ENCODE measurements around the gene NR2C2. TPM values are rescaled to one million over a fixed set of nuclear protein-coding genes. Genes with fewer than 3 reads are reported as not detected.
A peak's percentile ranks its signal among the peaks of the same experiment; 100 is the strongest.

Gene NR2C2
- total and polyA plus RNA-seq, 12 donors: 6.4 to 42.2 (median 26.6) TPM

DNA sequence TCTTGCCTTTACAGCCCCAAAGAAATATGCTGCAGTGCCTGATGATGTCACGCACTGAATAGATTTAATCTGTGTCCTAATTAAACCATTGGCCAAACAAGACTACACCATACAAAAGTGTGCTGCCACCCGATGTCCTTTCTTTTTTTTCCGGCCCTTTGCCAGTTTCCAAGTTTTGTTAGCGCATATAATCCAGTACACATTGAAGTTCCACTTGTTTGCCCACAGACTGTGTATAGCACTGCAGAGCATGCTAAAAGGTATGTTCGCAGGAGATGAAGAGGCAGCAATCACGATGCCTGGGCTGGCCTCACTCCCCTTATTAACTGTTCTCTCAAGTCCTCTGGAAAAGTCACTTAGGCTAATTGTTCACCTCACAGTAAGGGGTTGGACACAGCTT lies 90.9 kb downstream of the NR2C2 start:
- TF ChIP-seq, protein P1, sequence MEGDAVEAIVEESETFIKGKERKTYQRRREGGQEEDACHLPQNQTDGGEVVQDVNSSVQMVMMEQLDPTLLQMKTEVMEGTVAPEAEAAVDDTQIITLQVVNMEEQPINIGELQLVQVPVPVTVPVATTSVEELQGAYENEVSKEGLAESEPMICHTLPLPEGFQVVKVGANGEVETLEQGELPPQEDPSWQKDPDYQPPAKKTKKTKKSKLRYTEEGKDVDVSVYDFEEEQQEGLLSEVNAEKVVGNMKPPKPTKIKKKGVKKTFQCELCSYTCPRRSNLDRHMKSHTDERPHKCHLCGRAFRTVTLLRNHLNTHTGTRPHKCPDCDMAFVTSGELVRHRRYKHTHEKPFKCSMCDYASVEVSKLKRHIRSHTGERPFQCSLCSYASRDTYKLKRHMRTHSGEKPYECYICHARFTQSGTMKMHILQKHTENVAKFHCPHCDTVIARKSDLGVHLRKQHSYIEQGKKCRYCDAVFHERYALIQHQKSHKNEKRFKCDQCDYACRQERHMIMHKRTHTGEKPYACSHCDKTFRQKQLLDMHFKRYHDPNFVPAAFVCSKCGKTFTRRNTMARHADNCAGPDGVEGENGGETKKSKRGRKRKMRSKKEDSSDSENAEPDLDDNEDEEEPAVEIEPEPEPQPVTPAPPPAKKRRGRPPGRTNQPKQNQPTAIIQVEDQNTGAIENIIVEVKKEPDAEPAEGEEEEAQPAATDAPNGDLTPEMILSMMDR (IDR thresholded peaks at IDR 0.05): no peak
- TF ChIP-seq POLR2A (IDR thresholded peaks at IDR 0.05): no peak
- intact Hi-C loops (cut with DNase I): no loop called here
- peaks cover 4 to 16% of the 10 kb centered on the region in 2 donors for H3K4me1 ChIP-seq (replicated peaks in 1 of 2)
- 93 to 97% (median 94%) methylated on average over 6 of the region's 6 CpGs for WGBS, 4 donors
- peak in 1 of 7 donors; percentile 35 for DNase-seq
- no peak overlapping the region for H3K4me3 ChIP-seq
- H3K27me3 ChIP-seq: no peaks in the 10 kb centered on the region
- H3K36me3 ChIP-seq (replicated peaks in 1 of 2): peaks cover 0 to 85% of the 10 kb centered on the region in 2 donors
- no peak overlapping the region for H3K27ac ChIP-seq
- H3K9me3 ChIP-seq (replicated peaks in 1 of 3): no peaks in the 10 kb centered on the region

DNA sequence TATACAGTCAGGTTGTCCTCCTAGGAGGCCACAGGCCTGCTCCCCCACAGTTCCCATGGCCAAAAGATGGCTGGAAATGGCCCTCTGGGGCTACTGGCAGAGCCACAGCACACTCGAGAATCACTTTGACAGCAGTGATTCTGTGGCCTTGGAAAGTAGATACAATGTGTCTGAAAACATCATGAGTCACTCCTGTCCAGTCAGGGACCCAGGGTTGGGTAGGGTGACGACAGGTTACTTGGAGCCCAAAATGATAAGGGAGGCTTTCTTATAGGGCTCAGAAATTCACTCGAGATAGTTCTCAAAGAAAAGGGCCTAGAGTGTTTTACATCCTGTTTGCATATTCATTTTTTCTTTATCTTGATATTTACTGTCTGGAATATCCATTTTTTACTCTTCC lies 93.5 kb downstream of the NR2C2 start:
- H3K9me3 ChIP-seq (replicated peaks in 1 of 3): no peaks in the 10 kb centered on the region
- intact Hi-C loops (cut with DNase I): no loop called here
- H3K4me3 ChIP-seq: no peak overlapping the region
- TF ChIP-seq, protein P1 (IDR thresholded peaks at IDR 0.05): no peak
- no peak for TF ChIP-seq POLR2A (IDR thresholded peaks at IDR 0.05)
- H3K4me1 ChIP-seq (replicated peaks in 1 of 2): peaks cover 4 to 16% of the 10 kb centered on the region in 2 donors
- 40 to 51% (median 45%) methylated on average over 2 to 3 of the region's 3 CpGs for WGBS, 4 donors
- H3K27me3 ChIP-seq: no peaks in the 10 kb centered on the region
- peaks cover 0 to 82% of the 10 kb centered on the region in 2 donors for H3K36me3 ChIP-seq (replicated peaks in 1 of 2)
- peak overlapping the region in 2 of 5 donors; percentile 36 to 38 for H3K27ac ChIP-seq
- DNase-seq: peak; percentile 33 to 82 (median 76)

DNA sequence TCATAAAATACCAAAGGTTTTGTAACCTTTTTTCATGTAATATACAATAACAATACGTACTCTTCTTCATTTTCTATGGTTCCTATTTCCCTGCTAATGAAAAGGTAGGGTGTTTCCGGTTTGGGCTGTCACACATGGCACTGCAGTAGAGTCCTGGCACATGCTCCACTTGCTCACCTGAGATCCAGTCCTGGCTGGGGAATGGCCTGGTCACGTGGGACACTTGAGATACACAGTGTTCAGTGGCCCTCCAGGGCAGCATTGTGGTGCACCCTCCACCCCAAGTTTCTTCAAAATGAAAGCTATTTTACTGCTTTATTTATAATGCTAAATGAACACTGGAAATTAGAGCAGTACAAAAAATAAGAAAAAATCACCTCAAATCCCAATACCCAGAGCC lies 94.6 kb downstream of the NR2C2 start:
- H3K27ac ChIP-seq: no peak overlapping the region
- intact Hi-C loops (cut with DNase I): no loop called here
- no peak for DNase-seq
- peaks cover 4 to 16% of the 10 kb centered on the region in 2 donors for H3K4me1 ChIP-seq (replicated peaks in 1 of 2)
- H3K9me3 ChIP-seq (replicated peaks in 1 of 3): no peaks in the 10 kb centered on the region
- H3K36me3 ChIP-seq (replicated peaks in 1 of 2): peaks cover 0 to 83% of the 10 kb centered on the region in 2 donors
- no peaks in the 10 kb centered on the region for H3K27me3 ChIP-seq
- TF ChIP-seq, protein P1 (IDR thresholded peaks at IDR 0.05): no peak
- TF ChIP-seq POLR2A (IDR thresholded peaks at IDR 0.05): no peak
- H3K4me3 ChIP-seq: no peak overlapping the region
- WGBS, 4 donors: 80 to 97% (median 94%) methylated on average over 3 of the region's 3 CpGs

DNA sequence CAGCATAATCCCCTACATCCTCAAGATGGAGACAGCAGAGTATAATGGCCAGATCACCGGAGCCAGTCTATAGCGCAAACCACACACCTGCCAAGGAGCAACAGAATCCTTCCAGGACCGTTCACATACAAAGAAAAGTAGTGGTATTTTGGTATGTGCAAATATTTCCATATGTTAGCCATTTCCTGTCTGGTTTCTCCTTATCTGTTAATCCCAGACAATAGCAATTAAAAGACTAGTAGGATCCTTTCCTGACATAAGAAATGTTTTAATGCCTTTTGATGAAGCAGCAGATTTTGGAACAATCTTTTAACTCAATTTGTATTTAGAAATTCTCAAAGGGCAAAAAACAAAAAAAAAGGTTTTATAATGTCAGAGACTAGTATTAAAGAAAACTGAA lies 95.6 kb downstream of the NR2C2 start:
- Histone ChIP-seq H3K27me3 (no peaks in the 10 kb centered on the region), H3K9me3 (replicated peaks in 1 of 3) (no peaks in the 10 kb centered on the region), H3K4me3 (no peak overlapping the region), H3K27ac (no peak overlapping the region), H3K36me3 (replicated peaks in 1 of 2) (peaks cover 0 to 84% of the 10 kb centered on the region in 2 donors), H3K4me1 (replicated peaks in 1 of 2) (peaks cover 4 to 16% of the 10 kb centered on the region in 2 donors)
- 74 to 96% (median 85%) methylated on average over 3 of the region's 3 CpGs for WGBS, 4 donors
- TF ChIP-seq, protein P1 (IDR thresholded peaks at IDR 0.05): no peak
- no peak for TF ChIP-seq POLR2A (IDR thresholded peaks at IDR 0.05)
- DNase-seq: no peak
- intact Hi-C loops (cut with DNase I): no loop called here
